Measurements from ENCODE around the gene USP3. TPM values are rescaled to one million over a fixed set of nuclear protein-coding genes. Genes with fewer than 3 reads are reported as not detected.

The USP3 gene
- total and polyA plus RNA-seq, 10 of the 15 experiments (the other 5 are each of a cell fraction or from before 2014, with no cell fraction given): 23.8 to 64.5 (median 50.3) TPM

DNA sequence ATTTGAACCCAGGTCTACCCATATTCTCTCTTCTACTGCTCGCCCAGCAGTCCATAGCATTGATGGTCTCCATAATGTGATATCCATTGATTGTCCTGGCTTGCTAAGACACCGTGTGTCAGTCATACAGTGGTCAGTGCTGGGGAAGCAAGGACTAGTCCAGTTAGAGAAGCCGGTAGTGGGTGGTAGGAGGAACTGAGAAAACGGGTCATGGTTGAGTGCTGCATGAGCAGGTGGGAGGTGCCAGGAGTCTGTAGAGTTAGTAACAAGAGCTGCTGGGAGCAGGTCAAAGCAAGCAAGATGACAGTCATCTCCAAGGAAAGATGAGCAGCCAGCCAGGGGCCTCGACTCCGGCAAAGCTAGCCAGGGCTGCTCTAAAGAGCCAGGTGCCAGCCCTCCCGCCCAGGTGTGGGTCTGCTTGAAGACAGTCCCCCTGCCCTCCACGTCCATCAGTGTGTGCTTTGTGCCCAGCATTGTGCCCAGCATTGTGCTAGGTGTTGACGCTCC is 29.5 kb upstream of the USP3 start (continued):
- TF ChIP-seq, protein P1, sequence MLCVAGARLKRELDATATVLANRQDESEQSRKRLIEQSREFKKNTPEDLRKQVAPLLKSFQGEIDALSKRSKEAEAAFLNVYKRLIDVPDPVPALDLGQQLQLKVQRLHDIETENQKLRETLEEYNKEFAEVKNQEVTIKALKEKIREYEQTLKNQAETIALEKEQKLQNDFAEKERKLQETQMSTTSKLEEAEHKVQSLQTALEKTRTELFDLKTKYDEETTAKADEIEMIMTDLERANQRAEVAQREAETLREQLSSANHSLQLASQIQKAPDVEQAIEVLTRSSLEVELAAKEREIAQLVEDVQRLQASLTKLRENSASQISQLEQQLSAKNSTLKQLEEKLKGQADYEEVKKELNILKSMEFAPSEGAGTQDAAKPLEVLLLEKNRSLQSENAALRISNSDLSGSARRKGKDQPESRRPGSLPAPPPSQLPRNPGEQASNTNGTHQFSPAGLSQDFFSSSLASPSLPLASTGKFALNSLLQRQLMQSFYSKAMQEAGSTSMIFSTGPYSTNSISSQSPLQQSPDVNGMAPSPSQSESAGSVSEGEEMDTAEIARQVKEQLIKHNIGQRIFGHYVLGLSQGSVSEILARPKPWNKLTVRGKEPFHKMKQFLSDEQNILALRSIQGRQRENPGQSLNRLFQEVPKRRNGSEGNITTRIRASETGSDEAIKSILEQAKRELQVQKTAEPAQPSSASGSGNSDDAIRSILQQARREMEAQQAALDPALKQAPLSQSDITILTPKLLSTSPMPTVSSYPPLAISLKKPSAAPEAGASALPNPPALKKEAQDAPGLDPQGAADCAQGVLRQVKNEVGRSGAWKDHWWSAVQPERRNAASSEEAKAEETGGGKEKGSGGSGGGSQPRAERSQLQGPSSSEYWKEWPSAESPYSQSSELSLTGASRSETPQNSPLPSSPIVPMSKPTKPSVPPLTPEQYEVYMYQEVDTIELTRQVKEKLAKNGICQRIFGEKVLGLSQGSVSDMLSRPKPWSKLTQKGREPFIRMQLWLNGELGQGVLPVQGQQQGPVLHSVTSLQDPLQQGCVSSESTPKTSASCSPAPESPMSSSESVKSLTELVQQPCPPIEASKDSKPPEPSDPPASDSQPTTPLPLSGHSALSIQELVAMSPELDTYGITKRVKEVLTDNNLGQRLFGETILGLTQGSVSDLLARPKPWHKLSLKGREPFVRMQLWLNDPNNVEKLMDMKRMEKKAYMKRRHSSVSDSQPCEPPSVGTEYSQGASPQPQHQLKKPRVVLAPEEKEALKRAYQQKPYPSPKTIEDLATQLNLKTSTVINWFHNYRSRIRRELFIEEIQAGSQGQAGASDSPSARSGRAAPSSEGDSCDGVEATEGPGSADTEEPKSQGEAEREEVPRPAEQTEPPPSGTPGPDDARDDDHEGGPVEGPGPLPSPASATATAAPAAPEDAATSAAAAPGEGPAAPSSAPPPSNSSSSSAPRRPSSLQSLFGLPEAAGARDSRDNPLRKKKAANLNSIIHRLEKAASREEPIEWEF (IDR thresholded peaks at IDR 0.05; ENCODE audit: insufficient replicate concordance, low read depth, low read length): peak; percentile 65
- peak; percentile 29; the same call in 1 of the 2 replicates for TF ChIP-seq FOXM1 (IDR thresholded peaks at IDR 0.05; ENCODE audit: low read depth, low read length)
- TF ChIP-seq NRF1 (conservative IDR thresholded peaks at IDR 0.05; ENCODE audit: low read depth, low read length): no peak
- TF ChIP-seq, protein P2, sequence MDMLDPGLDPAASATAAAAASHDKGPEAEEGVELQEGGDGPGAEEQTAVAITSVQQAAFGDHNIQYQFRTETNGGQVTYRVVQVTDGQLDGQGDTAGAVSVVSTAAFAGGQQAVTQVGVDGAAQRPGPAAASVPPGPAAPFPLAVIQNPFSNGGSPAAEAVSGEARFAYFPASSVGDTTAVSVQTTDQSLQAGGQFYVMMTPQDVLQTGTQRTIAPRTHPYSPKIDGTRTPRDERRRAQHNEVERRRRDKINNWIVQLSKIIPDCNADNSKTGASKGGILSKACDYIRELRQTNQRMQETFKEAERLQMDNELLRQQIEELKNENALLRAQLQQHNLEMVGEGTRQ (IDR thresholded peaks at IDR 0.05; ENCODE audit: borderline replicate concordance, low read depth, low read length): no peak
- TF ChIP-seq, protein P3, sequence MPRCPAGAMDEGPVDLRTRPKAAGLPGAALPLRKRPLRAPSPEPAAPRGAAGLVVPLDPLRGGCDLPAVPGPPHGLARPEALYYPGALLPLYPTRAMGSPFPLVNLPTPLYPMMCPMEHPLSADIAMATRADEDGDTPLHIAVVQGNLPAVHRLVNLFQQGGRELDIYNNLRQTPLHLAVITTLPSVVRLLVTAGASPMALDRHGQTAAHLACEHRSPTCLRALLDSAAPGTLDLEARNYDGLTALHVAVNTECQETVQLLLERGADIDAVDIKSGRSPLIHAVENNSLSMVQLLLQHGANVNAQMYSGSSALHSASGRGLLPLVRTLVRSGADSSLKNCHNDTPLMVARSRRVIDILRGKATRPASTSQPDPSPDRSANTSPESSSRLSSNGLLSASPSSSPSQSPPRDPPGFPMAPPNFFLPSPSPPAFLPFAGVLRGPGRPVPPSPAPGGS (IDR thresholded peaks at IDR 0.05; ENCODE audit: borderline replicate concordance, insufficient read depth, low read depth, low read length, poor library complexity, severe bottlenecking): peak; percentile 76
- peak; percentile 75 for TF ChIP-seq MTA2 (IDR thresholded peaks at IDR 0.05; ENCODE audit: low read depth)
- TF ChIP-seq EZH2 (IDR thresholded peaks at IDR 0.05; ENCODE audit: borderline replicate concordance, control insufficient read depth, low read depth, low read length): no peak
- TF ChIP-seq EP300 (IDR thresholded peaks at IDR 0.05; ENCODE audit: borderline replicate concordance in 1 of 2, control insufficient read depth in 1 of 2, low read depth in 2 of 2, low read length in 2 of 2): peak; percentile 88
- TF ChIP-seq NFXL1 (IDR thresholded peaks at IDR 0.05; ENCODE audit: borderline replicate concordance): no peak
- TF ChIP-seq SUPT20H (IDR thresholded peaks at IDR 0.05; ENCODE audit: borderline replicate concordance, control insufficient read depth, low read depth, low read length): no peak
- peak; percentile 44 for TF ChIP-seq YY1 (IDR thresholded peaks at IDR 0.05; ENCODE audit: low read depth, low read length)
- TF ChIP-seq, protein P4, sequence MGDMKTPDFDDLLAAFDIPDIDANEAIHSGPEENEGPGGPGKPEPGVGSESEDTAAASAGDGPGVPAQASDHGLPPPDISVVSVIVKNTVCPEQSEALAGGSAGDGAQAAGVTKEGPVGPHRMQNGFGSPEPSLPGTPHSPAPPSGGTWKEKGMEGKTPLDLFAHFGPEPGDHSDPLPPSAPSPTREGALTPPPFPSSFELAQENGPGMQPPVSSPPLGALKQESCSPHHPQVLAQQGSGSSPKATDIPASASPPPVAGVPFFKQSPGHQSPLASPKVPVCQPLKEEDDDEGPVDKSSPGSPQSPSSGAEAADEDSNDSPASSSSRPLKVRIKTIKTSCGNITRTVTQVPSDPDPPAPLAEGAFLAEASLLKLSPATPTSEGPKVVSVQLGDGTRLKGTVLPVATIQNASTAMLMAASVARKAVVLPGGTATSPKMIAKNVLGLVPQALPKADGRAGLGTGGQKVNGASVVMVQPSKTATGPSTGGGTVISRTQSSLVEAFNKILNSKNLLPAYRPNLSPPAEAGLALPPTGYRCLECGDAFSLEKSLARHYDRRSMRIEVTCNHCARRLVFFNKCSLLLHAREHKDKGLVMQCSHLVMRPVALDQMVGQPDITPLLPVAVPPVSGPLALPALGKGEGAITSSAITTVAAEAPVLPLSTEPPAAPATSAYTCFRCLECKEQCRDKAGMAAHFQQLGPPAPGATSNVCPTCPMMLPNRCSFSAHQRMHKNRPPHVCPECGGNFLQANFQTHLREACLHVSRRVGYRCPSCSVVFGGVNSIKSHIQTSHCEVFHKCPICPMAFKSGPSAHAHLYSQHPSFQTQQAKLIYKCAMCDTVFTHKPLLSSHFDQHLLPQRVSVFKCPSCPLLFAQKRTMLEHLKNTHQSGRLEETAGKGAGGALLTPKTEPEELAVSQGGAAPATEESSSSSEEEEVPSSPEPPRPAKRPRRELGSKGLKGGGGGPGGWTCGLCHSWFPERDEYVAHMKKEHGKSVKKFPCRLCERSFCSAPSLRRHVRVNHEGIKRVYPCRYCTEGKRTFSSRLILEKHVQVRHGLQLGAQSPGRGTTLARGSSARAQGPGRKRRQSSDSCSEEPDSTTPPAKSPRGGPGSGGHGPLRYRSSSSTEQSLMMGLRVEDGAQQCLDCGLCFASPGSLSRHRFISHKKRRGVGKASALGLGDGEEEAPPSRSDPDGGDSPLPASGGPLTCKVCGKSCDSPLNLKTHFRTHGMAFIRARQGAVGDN (IDR thresholded peaks at IDR 0.05): peak; percentile 95
- TF ChIP-seq, protein P5, sequence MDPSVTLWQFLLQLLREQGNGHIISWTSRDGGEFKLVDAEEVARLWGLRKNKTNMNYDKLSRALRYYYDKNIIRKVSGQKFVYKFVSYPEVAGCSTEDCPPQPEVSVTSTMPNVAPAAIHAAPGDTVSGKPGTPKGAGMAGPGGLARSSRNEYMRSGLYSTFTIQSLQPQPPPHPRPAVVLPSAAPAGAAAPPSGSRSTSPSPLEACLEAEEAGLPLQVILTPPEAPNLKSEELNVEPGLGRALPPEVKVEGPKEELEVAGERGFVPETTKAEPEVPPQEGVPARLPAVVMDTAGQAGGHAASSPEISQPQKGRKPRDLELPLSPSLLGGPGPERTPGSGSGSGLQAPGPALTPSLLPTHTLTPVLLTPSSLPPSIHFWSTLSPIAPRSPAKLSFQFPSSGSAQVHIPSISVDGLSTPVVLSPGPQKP (IDR thresholded peaks at IDR 0.05; ENCODE audit: low read depth, low read length): no peak
- TF ChIP-seq NFIC (IDR thresholded peaks at IDR 0.05; ENCODE audit: low read depth, low read length): no peak; the same call in 1 of the 2 replicates
